H9 (cell line): ENCODE results near the gene MSMP. TPM values are rescaled to one million over a fixed set of nuclear protein-coding genes. Genes with fewer than 3 reads are reported as not detected.

Source experiments
- DNase-seq: peaks from one replicate; pipeline ENCODE4 v3.0.0-alpha.2; 2017
- H2AFZ ChIP-seq: one replicate; pipeline ENCODE4 v1.6.1; 2013; ENCODE audit warnings: mild to moderate bottlenecking, low read length, control low read depth, moderate library complexity
- H2AK5ac ChIP-seq: 2 replicates; pipeline ENCODE4 v1.6.1; 2013; ENCODE audit warnings: low read length, control low read depth, mixed read lengths; ENCODE audit not compliant: insufficient read length
- H2BK120ac ChIP-seq: one replicate; pipeline ENCODE4 v1.6.1; 2013; ENCODE audit warnings: low read depth, mild to moderate bottlenecking, low read length, control low read depth, inconsistent platforms; ENCODE audit not compliant: poor library complexity, severe bottlenecking
- H2BK12ac ChIP-seq: 2 replicates; pipeline ENCODE4 v1.6.1; 2013; ENCODE audit warnings: low read length, control low read depth, mixed read lengths, low read depth; ENCODE audit not compliant: insufficient read length
- H2BK15ac ChIP-seq: 2 replicates; pipeline ENCODE4 v1.6.1; 2013; ENCODE audit warnings: low read depth, low read length, control low read depth
- H2BK20ac ChIP-seq: one replicate; pipeline ENCODE4 v1.6.1; 2013; ENCODE audit warnings: low read depth, mild to moderate bottlenecking, low read length, control low read depth, inconsistent platforms; ENCODE audit not compliant: poor library complexity, severe bottlenecking
- H2BK5ac ChIP-seq: 2 replicates; pipeline ENCODE4 v1.6.1; 2013; ENCODE audit warnings: low read length, control low read depth, mixed read lengths; ENCODE audit not compliant: insufficient read length
- H3K14ac ChIP-seq: 2 replicates; pipeline ENCODE4 v1.6.1; 2013; ENCODE audit warnings: low read length, control low read depth; ENCODE audit not compliant: insufficient read depth
- H3K18ac ChIP-seq: 2 replicates; pipeline ENCODE4 v1.6.1; 2013; ENCODE audit warnings: low read depth, mild to moderate bottlenecking, mixed read lengths, low read length, control low read depth; ENCODE audit not compliant: insufficient read length
- H3K23ac ChIP-seq: 2 replicates; pipeline ENCODE4 v1.6.1; 2013; ENCODE audit warnings: low read length, control low read depth, mixed read lengths, low read depth; ENCODE audit not compliant: insufficient read length
- H3K23me2 ChIP-seq: 2 replicates; pipeline ENCODE4 v1.6.1; 2013; ENCODE audit warnings: low read depth, mild to moderate bottlenecking, mixed read lengths, low read length, control low read depth; ENCODE audit not compliant: insufficient read length, poor library complexity, severe bottlenecking
- H3K27ac ChIP-seq: 2 replicates; pipeline ENCODE4 v1.5.1; 2013; ENCODE audit warnings: low read length, control low read depth, mixed read lengths, low read depth; ENCODE audit not compliant: insufficient read length
- H3K27me3 ChIP-seq: 2 replicates; pipeline ENCODE4 v1.6.1; 2013; ENCODE audit warnings: low read length, control low read depth, inconsistent platforms; ENCODE audit not compliant: insufficient read depth
- H3K4ac ChIP-seq: 2 replicates; pipeline ENCODE4 v1.6.1; 2013; ENCODE audit warnings: low read depth, mild to moderate bottlenecking, control low read depth, inconsistent platforms, low read length, moderate library complexity
- H3K4me1 ChIP-seq: 2 replicates; pipeline ENCODE4 v1.6.1; 2013; ENCODE audit warnings: low read length, control low read depth, inconsistent platforms; ENCODE audit not compliant: insufficient read depth
- H3K4me2 ChIP-seq: 2 replicates; pipeline ENCODE4 v1.6.1; 2013; ENCODE audit warnings: low read length, control low read depth, mixed read lengths; ENCODE audit not compliant: insufficient read length, insufficient read depth
- H3K56ac ChIP-seq: 2 replicates; pipeline ENCODE4 v1.6.1; 2013; ENCODE audit warnings: low read depth, mild to moderate bottlenecking, mixed read lengths, low read length, control low read depth; ENCODE audit not compliant: insufficient read length
- H3K79me1 ChIP-seq: 2 replicates; pipeline ENCODE4 v1.6.1; 2013; ENCODE audit warnings: low read depth, mild to moderate bottlenecking, moderate library complexity, low read length, control low read depth, inconsistent platforms; ENCODE audit not compliant: insufficient read depth, poor library complexity, severe bottlenecking
- H3K79me2 ChIP-seq: 2 replicates; pipeline ENCODE4 v1.6.1; 2013; ENCODE audit warnings: low read length, control low read depth, inconsistent platforms; ENCODE audit not compliant: insufficient read depth
- H3K9ac ChIP-seq: 2 replicates; pipeline ENCODE4 v1.6.1; 2013; ENCODE audit warnings: low read length, control low read depth, mixed read lengths; ENCODE audit not compliant: insufficient read length; ENCODE audit errors: extremely low read depth
- H3K9me3 ChIP-seq: one replicate; pipeline ENCODE4 v1.6.1; 2013; ENCODE audit warnings: low read depth, low read length, inconsistent platforms; ENCODE audit not compliant: control insufficient read depth
- H3T11ph ChIP-seq: one replicate; pipeline ENCODE4 v1.6.1; 2013; ENCODE audit warnings: mild to moderate bottlenecking, low read length, control low read depth, inconsistent platforms
- H4K20me1 ChIP-seq: one replicate; pipeline ENCODE4 v1.6.1; 2013; ENCODE audit not compliant: control insufficient read depth, insufficient read length, insufficient read depth
- H4K5ac ChIP-seq: 2 replicates; pipeline ENCODE4 v1.6.1; 2013; ENCODE audit warnings: low read depth, mild to moderate bottlenecking, mixed read lengths, low read length, control low read depth; ENCODE audit not compliant: insufficient read length
- H4K8ac ChIP-seq: replicated peaks from 2 replicates; pipeline ENCODE4 v1.6.1; 2013; ENCODE audit warnings: low read length, control low read depth, mixed read lengths, low read depth; ENCODE audit not compliant: insufficient read length
- H4K91ac ChIP-seq: 2 replicates; pipeline ENCODE4 v1.6.1; 2013; ENCODE audit warnings: low read depth, mild to moderate bottlenecking, moderate library complexity, mixed read lengths, low read length, control low read depth; ENCODE audit not compliant: insufficient read length
- H3K27ac Mint-ChIP-seq, 3 experiments: 2 replicates in 2 of 3; 3 replicates in 1 of 3; pipeline ENCODE4 v1.8.0; 2020 to 2021; ENCODE audit warnings: mixed read lengths in 3 of 3, mild to moderate bottlenecking in 1 of 3, moderate library complexity in 1 of 3
- H3K27me3 Mint-ChIP-seq: 2 replicates; pipeline ENCODE4 v1.8.0; 2021; ENCODE audit warnings: low read depth, mild to moderate bottlenecking, moderate library complexity, mixed read lengths
- H3K36me3 Mint-ChIP-seq, 3 experiments: 2 replicates in 2 of 3; 3 replicates in 1 of 3; pipeline ENCODE4 v1.8.0; 2020 to 2021; ENCODE audit warnings: low read depth in 3 of 3, mixed read lengths in 3 of 3; ENCODE audit not compliant: insufficient read depth in 1 of 3
- H3K4me1 Mint-ChIP-seq, 2 experiments: 2 replicates each; pipeline ENCODE4 v1.8.0; 2020; ENCODE audit warnings: mixed read lengths in 2 of 2
- H3K4me3 Mint-ChIP-seq, 2 experiments: 2 replicates in 1 of 2; 3 replicates in 1 of 2; pipeline ENCODE4 v1.8.0; 2020 to 2021; ENCODE audit warnings: mild to moderate bottlenecking in 2 of 2, mixed read lengths in 2 of 2, moderate library complexity in 1 of 2
- H3K9me3 Mint-ChIP-seq, 2 experiments: 2 replicates in 1 of 2; 3 replicates in 1 of 2; pipeline ENCODE4 v1.8.0; 2020; ENCODE audit warnings: mild to moderate bottlenecking in 2 of 2, mixed read lengths in 2 of 2, moderate library complexity in 1 of 2
- WGBS: extraction: QIAGEN DNeasy Blood & Tissue Kit; methylation state at CpG from one replicate; pipeline ENCODE4 v1.1.7; 2013; ENCODE audit warnings: missing lambda C conversion rate, low lambda C conversion rate, mixed read lengths; ENCODE audit not compliant: insufficient read length; ENCODE audit errors: extremely low coverage; 5-methylcytosine and 5-hydroxymethylcytosine counted together
- total RNA-seq: library from RNA; stranded (reverse); gene quantifications from 2 replicates; pipeline ENCODE4 v1.2.1, GENCODE V29; 2021
- TF ChIP-seq, protein P1 (sequence below): fragments of 200-600 bp; sonication (generic); conservative IDR thresholded peaks from 3 replicates; pipeline ENCODE4 v1.8.0; 2021; ENCODE audit warnings: antibody characterized with exemption, mild to moderate bottlenecking

MSMP gene
- total RNA-seq, 1 experiment from 2014 or later: 0.83 TPM

GRCh38 chr9:35727676-35728040 is 26.4 kb downstream of the MSMP start:
- Histone ChIP-seq H3K56ac (no peak overlapping the region), H3T11ph (peak overlapping the region; percentile 92), H2AFZ (no peak overlapping the region), H3K14ac (peak overlapping the region; percentile 74), H3K4me1 (peaks cover 25% of the 10 kb centered on the region; the same call in 1 of the 2 replicates), H3K18ac (peak overlapping the region; percentile 73), H3K4ac (peak overlapping the region; percentile 92), H3K4me2 (peak overlapping the region; percentile 74), H2BK15ac (no peak overlapping the region), H2BK20ac (peak overlapping the region; percentile 95), H4K8ac (peak overlapping the region; percentile 84), H3K9ac (peak overlapping the region; percentile 25), H2BK120ac (peak overlapping the region; percentile 83), H3K79me2 (peaks cover 6% of the 10 kb centered on the region), H2AK5ac (peak overlapping the region; percentile 19), H3K23me2 (peaks cover 3% of the 10 kb centered on the region), H3K27ac (peak overlapping the region; percentile 79), H4K91ac (peak overlapping the region; percentile 31), H2BK12ac (peak overlapping the region; percentile 84), H4K5ac (peak overlapping the region; percentile 76), H2BK5ac (peak overlapping the region; percentile 82), H3K27me3 (no peaks in the 10 kb centered on the region), H3K79me1 (no peaks in the 10 kb centered on the region), H3K23ac (peak overlapping the region; percentile 9), H4K20me1 (no peaks in the 10 kb centered on the region), H3K9me3 (no peaks in the 10 kb centered on the region)
- Mint-ChIP-seq H3K36me3 (peaks cover 13 to 31% (median 26%) of the 10 kb centered on the region in 3 experiments; a peak in 6 of 7 replicates), H3K4me1 (peaks cover 6 to 7% of the 10 kb centered on the region in 2 experiments; a peak in 3 of 4 replicates), H3K27me3 (no peaks in the 10 kb centered on the region), H3K9me3 (no peaks in the 10 kb centered on the region), H3K4me3 (no peak overlapping the region), H3K27ac (no peak overlapping the region; a peak in 1 of 7 replicates)
- WGBS: no CpG with 5 or more reads among the region's 5 CpGs
- no peak for DNase-seq
- TF ChIP-seq, protein P1, sequence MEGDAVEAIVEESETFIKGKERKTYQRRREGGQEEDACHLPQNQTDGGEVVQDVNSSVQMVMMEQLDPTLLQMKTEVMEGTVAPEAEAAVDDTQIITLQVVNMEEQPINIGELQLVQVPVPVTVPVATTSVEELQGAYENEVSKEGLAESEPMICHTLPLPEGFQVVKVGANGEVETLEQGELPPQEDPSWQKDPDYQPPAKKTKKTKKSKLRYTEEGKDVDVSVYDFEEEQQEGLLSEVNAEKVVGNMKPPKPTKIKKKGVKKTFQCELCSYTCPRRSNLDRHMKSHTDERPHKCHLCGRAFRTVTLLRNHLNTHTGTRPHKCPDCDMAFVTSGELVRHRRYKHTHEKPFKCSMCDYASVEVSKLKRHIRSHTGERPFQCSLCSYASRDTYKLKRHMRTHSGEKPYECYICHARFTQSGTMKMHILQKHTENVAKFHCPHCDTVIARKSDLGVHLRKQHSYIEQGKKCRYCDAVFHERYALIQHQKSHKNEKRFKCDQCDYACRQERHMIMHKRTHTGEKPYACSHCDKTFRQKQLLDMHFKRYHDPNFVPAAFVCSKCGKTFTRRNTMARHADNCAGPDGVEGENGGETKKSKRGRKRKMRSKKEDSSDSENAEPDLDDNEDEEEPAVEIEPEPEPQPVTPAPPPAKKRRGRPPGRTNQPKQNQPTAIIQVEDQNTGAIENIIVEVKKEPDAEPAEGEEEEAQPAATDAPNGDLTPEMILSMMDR: no peak
